A549 (cell line): Measurements from ENCODE around the gene USP49.

Experiments
- CEBPB ChIP-seq, 2 experiments: fragments of >200 bp in 1 of 2; sonication (Bioruptor Twin) in 1 of 2; formaldehyde crosslinking in 1 of 2; IDR thresholded peaks; 2 replicates each; pipeline ENCODE4 v1.6.1; 2012 to 2016
- CTCF ChIP-seq: fragments of >200 bp; sonication (Bioruptor Twin); formaldehyde crosslinking; IDR thresholded peaks from 3 replicates; pipeline ENCODE4 v1.5.1; 2016
- HOXA7 ChIP-seq: fragments of 250-450 bp; sonication (Bioruptor Pico); IDR thresholded peaks from 2 replicates; pipeline ENCODE4 v1.5.0; 2020; ENCODE audit warnings: mild to moderate bottlenecking, moderate library complexity
- RNF2 ChIP-seq: fragments of 200-600 bp; sonication (generic); IDR thresholded peaks from 2 replicates; pipeline ENCODE4 v1.6.1; 2016; ENCODE audit warnings: low read depth, mild to moderate bottlenecking, antibody characterized with exemption, moderate library complexity, borderline replicate concordance
- SMC3 ChIP-seq: fragments of >200 bp; sonication (Bioruptor Twin); formaldehyde crosslinking; IDR thresholded peaks from 3 replicates; pipeline ENCODE4 v1.6.1; 2018; ENCODE audit warnings: inconsistent platforms

- TF ChIP-seq RNF2 (no peak), CTCF (no peak), SMC3 (no peak), CEBPB (IDR thresholded peaks at IDR 0.05) (no peak), HOXA7 (no peak)
These were observed 73.2 kb downstream of the USP49 start for GRCh38 chr6:41822021-41822420.
